HepG2 (cell line): ENCODE results near the gene GGA1. TPM values are rescaled to one million over a fixed set of nuclear protein-coding genes. Genes with fewer than 3 reads are reported as not detected.

Experiments used
- ARNT2 ChIP-seq: sonication (generic); formaldehyde crosslinking; IDR thresholded peaks from 2 replicates; pipeline ENCODE4 v1.8.0; 2022; ENCODE audit warnings: mild to moderate bottlenecking, low read depth, missing genetic modification reagents, moderate library complexity
- DR1 ChIP-seq: sonication (generic); formaldehyde crosslinking; IDR thresholded peaks from 2 replicates; pipeline ENCODE4 v1.8.0; 2021; ENCODE audit warnings: mild to moderate bottlenecking, missing genetic modification reagents, inconsistent platforms
- DRAP1 ChIP-seq: IDR thresholded peaks from 2 replicates; pipeline ENCODE4 v1.6.1; 2016; ENCODE audit warnings: missing genetic modification reagents, missing compliant biosample characterization
- E2F1 ChIP-seq: sonication (generic); formaldehyde crosslinking; IDR thresholded peaks from 2 replicates; pipeline ENCODE4 v1.5.0; 2020; ENCODE audit warnings: missing genetic modification reagents
- GABPB1 ChIP-seq: IDR thresholded peaks from 2 replicates; pipeline ENCODE4 v1.6.1; 2016; ENCODE audit warnings: mild to moderate bottlenecking, missing genetic modification reagents, moderate library complexity, missing compliant biosample characterization
- HNF1B ChIP-seq: sonication (generic); formaldehyde crosslinking; IDR thresholded peaks from 2 replicates; pipeline ENCODE4 v1.5.1; 2020; ENCODE audit warnings: mild to moderate bottlenecking, moderate library complexity, missing genetic modification reagents
- NCOA2 ChIP-seq: sonication (generic); formaldehyde crosslinking; IDR thresholded peaks from 2 replicates; pipeline ENCODE4 v1.8.0; 2022; ENCODE audit warnings: inconsistent platforms
- POLR2A ChIP-seq, 2 experiments: IDR thresholded peaks; 2 replicates each; pipeline ENCODE4 v1.6.1; 2011; ENCODE audit warnings: low read depth in 2 of 2, low read length in 2 of 2, mild to moderate bottlenecking in 1 of 2, moderate library complexity in 1 of 2; ENCODE audit not compliant: insufficient read depth in 1 of 2
- POLR2AphosphoS5 ChIP-seq: IDR thresholded peaks from 2 replicates; pipeline ENCODE4 v1.6.1; 2012; ENCODE audit warnings: low read depth, low read length
- SKI ChIP-seq: fragments of 450-650 bp; IDR thresholded peaks from one replicate; pipeline ENCODE4 v1.6.1; 2018; ENCODE audit warnings: mild to moderate bottlenecking; ENCODE audit not compliant: partially characterized antibody
- SSRP1 ChIP-seq: IDR thresholded peaks from 2 replicates; pipeline ENCODE4 v1.6.1; 2016; ENCODE audit warnings: control low read depth
- TEF ChIP-seq: sonication (generic); formaldehyde crosslinking; IDR thresholded peaks from 2 replicates; pipeline ENCODE4 v1.5.0; 2020; ENCODE audit warnings: missing genetic modification reagents
- TIGD3 ChIP-seq: sonication (generic); formaldehyde crosslinking; IDR thresholded peaks from 2 replicates; pipeline ENCODE4 v1.5.1; 2020; ENCODE audit warnings: mild to moderate bottlenecking, missing genetic modification reagents, borderline replicate concordance
- ZBTB38 ChIP-seq: sonication (generic); formaldehyde crosslinking; IDR thresholded peaks from 2 replicates; pipeline ENCODE4 v1.5.1; 2020; ENCODE audit warnings: mild to moderate bottlenecking, missing genetic modification reagents
- ZFP1 ChIP-seq: IDR thresholded peaks from 2 replicates; pipeline ENCODE4 v1.6.1; 2016
- ZNF160 ChIP-seq: sonication (generic); formaldehyde crosslinking; IDR thresholded peaks from 2 replicates; pipeline ENCODE4 v1.8.0; 2022; ENCODE audit warnings: mild to moderate bottlenecking, inconsistent platforms, missing genetic modification reagents
- ZNF20 ChIP-seq: sonication (generic); formaldehyde crosslinking; IDR thresholded peaks from 2 replicates; pipeline ENCODE4 v1.4.0; 2020; ENCODE audit warnings: mild to moderate bottlenecking, moderate library complexity, missing genetic modification reagents
- ZNF34 ChIP-seq: sonication (generic); formaldehyde crosslinking; IDR thresholded peaks from 2 replicates; pipeline ENCODE4 v1.4.0; 2020; ENCODE audit warnings: mild to moderate bottlenecking, missing genetic modification reagents, borderline replicate concordance
- ZNF772 ChIP-seq: sonication (generic); formaldehyde crosslinking; IDR thresholded peaks from 2 replicates; pipeline ENCODE4 v1.5.0; 2020; ENCODE audit warnings: mild to moderate bottlenecking, missing genetic modification reagents
- polyA plus RNA-seq, 8 experiments: library from polyadenylated mRNA; depleted of rRNA in 3 of 8; stranded (reverse) in 7 of 8; unstranded in 1 of 8; fragments of >200 nt; fragmentation: Illumina TruSeq in 4 of 8; extraction: Trizol in 4 of 8; gene quantifications; 2 replicates each; pipeline versions ENCODE4 v1.2.1 to v1.2.3, GENCODE V29; 2011 to 2016; ENCODE audit warnings: low read depth in 4 of 8, missing spikeins in 1 of 8, mixed read lengths in 1 of 8; ENCODE audit not compliant: insufficient read depth in 1 of 8
- total RNA-seq, 5 experiments: library from RNA; depleted of rRNA; stranded (reverse); fragments of >200 nt; fragmentation: Illumina TruSeq; extraction: Trizol; gene quantifications; 2 replicates each; pipeline ENCODE4 v1.2.3, GENCODE V29; 2016; ENCODE audit warnings: low read depth in 1 of 5

The GGA1 gene
- total and polyA plus RNA-seq, 2 of the 13 experiments (the other 11 are each of a cell fraction or from before 2014, with no cell fraction given) = 29.1 to 87.2 TPM

GRCh38 chr22:37630839-37631435 lies 22.3 kb downstream of the GGA1 start (continued):
- TF ChIP-seq GABPB1 (CRISPR knock-in tag) (no peak), DRAP1 (CRISPR knock-in tag) (peak; percentile 75; the same call in 1 of the 2 replicates), DR1 (CRISPR knock-in tag) (peak; percentile 22; the same call in 1 of the 2 replicates), ZBTB38 (0 out of 2 replicates have a peak, but pooled peaks have one; percentile 17), ZNF160 (CRISPR knock-in tag) (no peak), SSRP1 (CRISPR knock-in tag) (no peak), TEF (CRISPR knock-in tag) (peak; percentile 36; the same call in 1 of the 2 replicates), NCOA2 (CRISPR knock-in tag) (0 out of 2 replicates have a peak, but pooled peaks have one; percentile 3), POLR2AphosphoS5 (peak; percentile 43; the same call in 1 of the 2 replicates), ZNF772 (CRISPR knock-in tag) (peak; percentile 35; the same call in 1 of the 2 replicates), SKI (no peak), HNF1B (no peak), ZFP1 (CRISPR knock-in tag) (no peak), ZNF20 (CRISPR knock-in tag) (no peak), ARNT2 (0 out of 2 replicates have a peak, but pooled peaks have one; percentile 4), ZNF34 (CRISPR knock-in tag) (no peak), E2F1 (CRISPR knock-in tag) (no peak), POLR2A (IDR thresholded peaks at IDR 0.05; ENCODE audit: insufficient read depth in 1 of 2, low read depth in 2 of 2, low read length in 2 of 2) (no peak; a peak in 1 of 4 replicates), TIGD3 (0 out of 2 replicates have a peak, but pooled peaks have one; percentile 11)
